ENCODE data around the gene SVBP. TPM values are rescaled to one million over a fixed set of nuclear protein-coding genes. Genes with fewer than 3 reads are reported as not detected.

The SVBP gene
- total and polyA plus RNA-seq, 2 of the 8 experiments (the other 6 are each of a cell fraction or from before 2014, with no cell fraction given): 29.7 to 30.2 TPM

- H3K56ac ChIP-seq (replicated peaks; ENCODE audit: insufficient read length, low read depth, low read length): no peak overlapping the region
- no peaks in the 10 kb centered on the region for H4K20me1 ChIP-seq (replicated peaks in 1 of 2; ENCODE audit: control insufficient read depth in 1 of 2, insufficient read depth in 2 of 2, low read length in 2 of 2)
- H3K18ac ChIP-seq (ENCODE audit: extremely low read depth, low read length): no peak overlapping the region
- H3K79me1 ChIP-seq (ENCODE audit: low read depth, low read length): no peaks in the 10 kb centered on the region
- ChIA-PET POLR2A (ENCODE audit: partially characterized antibody) (interaction anchor here (0.9 to 1.3 kb wide), 3 partner anchors 11 to 193 kb away, joined by 3 to 4 read pairs (median 4); partner anchors contain the start of gene ZNF691), CTCF (ENCODE audit: partially characterized antibody) (interaction anchor here (0.8 to 2.0 kb wide), 4 partner anchors 11 to 312 kb away, joined by 3 to 5 read pairs (median 4); partner anchors contain the start of gene ZNF691)
- H2BK12ac ChIP-seq (ENCODE audit: low read depth, low read length): no peak overlapping the region
- peaks cover 5 to 29% (median 19%) of the 10 kb centered on the region in 4 experiments; a peak in 7 of 8 replicates for H3K36me3 ChIP-seq (ENCODE audit: control insufficient read depth in 2 of 4, insufficient read depth in 4 of 4, low read length in 3 of 4)
- no peak overlapping the region for H3K14ac ChIP-seq (ENCODE audit: insufficient read length)
- FAIRE-seq (no peak), DNase-seq (ENCODE audit: low read depth in 1 of 2, low spot score in 2 of 2) (no peak)
- H3K4me3 ChIP-seq (ENCODE audit: extremely low read depth in 1 of 4, insufficient read depth in 2 of 4, low read depth in 3 of 4, low read length in 4 of 4): no peak overlapping the region
- no peak overlapping the region for H3K23ac ChIP-seq (ENCODE audit: insufficient read length)
- no peak overlapping the region for H2BK120ac ChIP-seq (replicated peaks; ENCODE audit: low read depth, low read length)
- H3K27me3 ChIP-seq (replicated peaks in 1 of 4; ENCODE audit: control insufficient read depth in 3 of 4, extremely low read depth in 1 of 4, insufficient read depth in 3 of 4, low read length in 3 of 4): no peaks in the 10 kb centered on the region
- H2BK20ac ChIP-seq (ENCODE audit: low read length): no peak overlapping the region
- H3K4me1 ChIP-seq (replicated peaks in 1 of 4; ENCODE audit: control insufficient read depth in 3 of 4, insufficient read depth in 4 of 4, low read length in 3 of 4): no peaks in the 10 kb centered on the region
- H3K4me2 ChIP-seq (ENCODE audit: insufficient read depth in 1 of 2, low read depth in 2 of 2, low read length in 2 of 2): no peak overlapping the region
- WGBS, 2 experiments (ENCODE audit: extremely low coverage in 1 of 2, insufficient coverage in 1 of 2, insufficient read length in 1 of 2, insufficient replicate concordance in 2 of 2, low coverage in 1 of 2, low lambda C conversion rate in 2 of 2, missing lambda C conversion rate in 1 of 2): 68% methylated on average over 2 of the region's 2 CpGs; no CpG with 5 or more reads in 1 of the 2 experiments
- H4K8ac ChIP-seq (ENCODE audit: extremely low read depth, insufficient read depth, low read length): no peak overlapping the region
- no peaks in the 10 kb centered on the region for H3K9me3 ChIP-seq (ENCODE audit: insufficient read depth in 2 of 2, low read depth in 1 of 2, low read length in 1 of 2)
- H2AK5ac ChIP-seq (ENCODE audit: low read depth, low read length): no peak overlapping the region
- H2BK15ac ChIP-seq (ENCODE audit: low read length): no peak overlapping the region
- H2AFZ ChIP-seq (ENCODE audit: low read length): no peak overlapping the region
- no peak overlapping the region for H4K5ac ChIP-seq (ENCODE audit: insufficient read length, low read depth, low read length)
- no peak overlapping the region for H2BK5ac ChIP-seq (ENCODE audit: low read depth, low read length)
- H3K23me2 ChIP-seq (ENCODE audit: low read depth, low read length): no peaks in the 10 kb centered on the region
- 0 out of 4 replicates have a peak, but pooled peaks cover 0 to 2% of the 10 kb centered on the region in 2 experiments for H3K79me2 ChIP-seq (ENCODE audit: control insufficient read depth in 1 of 2, insufficient read depth in 2 of 2, low read length in 2 of 2)
- no peak overlapping the region for H4K91ac ChIP-seq (replicated peaks; ENCODE audit: insufficient read length, low read length)
- no peak overlapping the region for H3K9ac ChIP-seq (replicated peaks in 1 of 4; ENCODE audit: extremely low read depth in 1 of 4, low read depth in 3 of 4, low read length in 3 of 4)
- H3K27ac ChIP-seq (ENCODE audit: low read depth, low read length): no peak overlapping the region
- H3K4ac ChIP-seq (replicated peaks; ENCODE audit: insufficient read length, low read depth, low read length): no peak overlapping the region
- TF ChIP-seq SAP30 (IDR thresholded peaks at IDR 0.05; ENCODE audit: insufficient read depth, insufficient replicate concordance, low read length) (no peak), TEAD4 (IDR thresholded peaks at IDR 0.05; ENCODE audit: low read depth, low read length) (no peak)
Measured at GRCh38 chr1:42773420-42773819, 43.8 kb downstream of the SVBP start.

Measured in H1 (cell line).